GM21825 (cell line): Measurements from ENCODE around the gene GDPD5.

Experiments
- ATAC-seq: cut with Tn5 transposase; IDR thresholded peaks from one replicate; pipeline ENCODE4 v1.9.1; 2021; ENCODE audit warnings: mild to moderate bottlenecking, moderate library complexity; ENCODE audit not compliant: unreplicated experiment

Gene GDPD5

DNA sequence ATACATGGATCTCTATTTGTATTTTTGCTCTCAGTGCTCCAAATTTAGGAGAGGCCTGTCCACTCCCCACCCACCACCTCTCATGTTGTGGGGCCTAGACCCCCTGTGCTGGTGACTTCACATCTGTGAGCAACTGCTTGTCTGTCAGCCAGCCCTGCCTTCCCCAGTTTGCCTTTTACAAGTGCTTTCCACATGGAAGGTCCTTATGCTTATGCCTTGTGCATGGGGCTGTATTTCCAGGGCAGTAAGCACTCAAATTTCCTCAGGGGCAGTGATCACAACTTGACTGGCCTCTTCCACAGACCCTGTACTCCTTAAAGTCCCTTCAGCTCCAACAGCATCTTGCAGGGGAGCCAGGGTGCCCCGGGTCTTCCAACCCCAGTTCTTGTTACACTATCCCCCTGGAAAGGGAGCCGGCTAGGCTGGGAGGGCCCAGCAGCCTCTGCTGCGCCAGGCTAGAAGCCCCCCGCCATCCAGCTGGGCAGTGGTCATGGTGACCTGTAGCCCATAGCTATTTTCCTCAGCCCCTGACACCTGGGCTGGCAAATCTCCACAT, 29.9 kb downstream of the GDPD5 start:
- no peak for ATAC-seq

DNA sequence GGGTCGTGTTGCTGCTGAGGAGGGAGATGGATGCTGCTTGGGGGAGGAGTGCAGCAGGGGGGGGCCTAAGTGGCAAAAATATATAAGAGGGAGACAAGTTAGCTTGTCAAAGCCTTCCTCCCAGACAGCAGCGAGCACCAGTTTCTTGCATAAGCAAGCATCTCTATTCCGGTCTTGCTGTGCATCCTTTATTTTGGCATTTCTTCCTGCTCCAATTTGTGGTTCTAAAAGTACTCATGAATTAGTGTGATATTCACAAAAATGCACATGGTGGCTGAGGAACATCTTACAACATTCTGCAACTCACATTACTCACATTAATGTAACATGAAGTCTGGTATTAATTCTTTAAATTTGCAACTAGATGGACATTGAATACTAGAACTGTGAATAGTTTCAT, 32.1 kb downstream of the GDPD5 start:
- ATAC-seq, result no peak

- no peak for ATAC-seq
These were observed 33.4 kb downstream of the GDPD5 start for GRCh38 chr11:75492181-75492820.

GRCh38 chr11:75491465-75491864, 34.3 kb downstream of the GDPD5 start:
- no peak for ATAC-seq

- no peak for ATAC-seq
These were observed 35.2 kb downstream of the GDPD5 start for GRCh38 chr11:75490221-75491181.

DNA sequence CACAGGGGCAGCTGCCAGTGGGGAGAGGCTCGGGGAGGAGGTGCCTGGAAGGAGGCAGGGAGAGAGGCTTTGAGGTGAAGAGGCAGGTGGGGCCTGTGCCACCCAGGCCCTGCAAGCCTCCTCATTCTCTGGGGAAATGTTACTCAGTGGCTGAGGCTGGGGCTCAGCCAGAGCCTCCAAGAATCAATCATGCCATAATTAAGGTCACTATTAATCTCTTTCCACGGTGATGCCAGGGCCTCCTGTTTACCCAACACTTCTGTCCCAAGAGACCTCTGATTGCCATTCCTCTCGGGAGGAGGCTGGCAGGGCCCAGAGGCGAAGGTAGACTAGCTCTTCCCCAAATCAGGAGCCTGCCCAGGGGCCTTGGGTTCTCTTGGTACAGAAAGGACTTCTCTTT, 38.4 kb downstream of the GDPD5 start:
- no peak for ATAC-seq

- ATAC-seq, result no peak
These were observed 40.0 kb downstream of the GDPD5 start for GRCh38 chr11:75485742-75486141.

- ATAC-seq, result no peak
These were observed 42.7 kb downstream of the GDPD5 start for GRCh38 chr11:75482931-75483469.

- ATAC-seq, result no peak
These were observed 43.7 kb downstream of the GDPD5 start for GRCh38 chr11:75481922-75482606.

GRCh38 chr11:75481223-75481921, 44.4 kb downstream of the GDPD5 start:
- no peak for ATAC-seq

DNA sequence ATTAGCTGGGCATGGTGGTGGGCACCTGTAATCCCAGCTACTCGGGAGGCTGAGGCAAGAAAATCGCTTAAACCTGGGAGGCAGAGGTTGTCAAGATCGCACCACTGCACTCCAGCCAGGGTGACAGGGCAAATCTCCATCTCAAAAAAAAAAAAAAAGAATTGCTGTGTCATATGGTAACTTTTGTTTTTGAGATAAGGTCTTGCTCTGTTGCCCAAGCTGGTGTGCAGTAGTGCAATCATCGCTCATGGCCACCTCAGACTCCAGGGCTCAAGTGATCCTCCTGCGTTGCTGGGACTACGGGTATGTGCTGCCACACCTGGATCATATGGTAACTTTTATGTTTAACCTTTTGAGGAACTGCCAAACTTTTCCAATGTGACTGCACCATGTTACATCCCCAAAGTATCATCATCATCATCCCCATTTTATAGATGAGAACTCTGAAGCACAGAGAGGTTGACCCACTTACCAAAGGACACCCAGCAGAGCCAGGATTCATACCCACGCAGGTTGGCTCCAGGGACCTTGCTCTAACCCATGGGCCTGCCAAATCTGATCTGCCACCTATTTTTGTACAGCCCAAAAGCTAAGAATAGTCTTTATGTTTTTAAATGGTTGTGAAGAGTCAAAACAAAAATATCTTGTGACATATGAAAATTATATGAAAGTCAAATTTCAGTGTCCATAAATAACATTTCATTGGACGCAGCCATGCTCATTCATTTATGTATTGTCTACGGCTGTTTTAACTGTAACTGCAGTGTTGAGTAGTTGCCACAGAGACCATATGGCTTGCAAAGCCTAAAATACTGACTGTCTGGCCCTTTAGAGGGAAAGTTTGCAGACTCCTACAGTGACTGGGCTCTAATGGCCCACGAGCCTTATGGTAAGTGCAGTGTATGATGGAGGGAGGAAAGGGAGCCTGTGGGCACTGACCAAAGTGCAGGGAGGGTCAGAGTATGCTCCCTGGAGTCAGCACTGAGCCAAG, 45.3 kb downstream of the GDPD5 start:
- ATAC-seq, result no peak

DNA sequence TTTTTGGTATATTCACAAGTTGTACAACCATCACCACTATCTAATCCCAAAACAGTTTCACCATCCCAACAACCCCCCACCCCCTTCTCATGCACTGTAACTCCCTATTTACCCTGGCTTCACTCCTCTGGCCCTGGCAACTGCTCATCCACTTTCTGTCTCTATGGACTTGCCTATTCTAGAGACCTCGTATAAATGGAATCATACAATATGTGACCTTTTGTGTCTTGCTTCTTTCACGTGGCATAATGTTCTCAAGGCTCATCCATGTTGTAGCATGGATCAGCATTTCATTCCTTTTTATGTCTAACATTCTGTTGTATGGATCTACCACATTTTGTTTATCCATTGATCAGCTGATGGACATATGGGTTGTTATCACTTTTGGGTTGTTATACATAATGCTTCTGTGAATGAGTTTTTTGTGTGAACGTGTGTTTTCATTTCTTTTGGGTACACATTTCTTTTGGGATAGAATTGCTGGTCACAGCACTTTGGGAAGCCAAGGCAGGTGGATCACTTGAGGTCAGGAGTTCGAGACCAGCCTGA, 46.1 kb downstream of the GDPD5 start:
- ATAC-seq, result no peak

DNA sequence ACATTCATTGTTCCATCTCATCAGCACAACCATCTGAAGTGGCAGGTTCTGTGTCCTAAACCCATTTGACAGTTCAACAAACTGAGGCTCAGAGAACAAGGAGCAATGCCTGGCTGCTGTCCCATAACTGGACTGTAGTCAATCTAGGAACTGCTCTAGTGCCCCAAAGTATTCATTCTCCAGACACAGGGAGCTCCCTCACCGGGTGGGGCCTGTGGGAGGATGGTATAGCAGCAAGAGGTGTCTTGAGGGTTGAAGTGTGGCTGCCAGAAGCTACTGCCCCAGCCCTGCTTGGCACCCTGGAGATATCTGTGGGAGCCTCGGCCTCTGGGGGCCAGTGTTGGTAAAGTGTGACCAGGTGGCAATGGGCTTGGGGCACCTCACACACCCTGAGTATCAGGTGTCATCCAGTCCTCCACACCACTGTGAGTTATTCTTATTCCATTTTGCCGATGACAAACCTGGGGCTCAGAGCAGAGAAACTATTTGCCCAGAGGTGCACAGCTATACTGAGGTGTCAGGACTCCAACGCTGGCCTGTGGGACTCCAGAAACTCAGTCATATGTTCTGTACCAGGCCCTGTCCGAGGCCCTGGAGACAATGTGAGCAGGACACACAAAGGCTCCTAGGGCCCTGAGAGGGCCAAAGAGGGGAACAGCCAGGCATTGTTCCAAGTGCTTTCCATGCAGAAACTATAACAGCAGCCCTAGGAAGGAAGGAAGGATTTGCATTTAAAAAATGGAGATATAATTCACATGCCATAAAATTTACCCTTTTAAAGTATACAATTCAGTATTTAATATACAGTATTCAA, 46.8 kb downstream of the GDPD5 start:
- ATAC-seq, result no peak

- ATAC-seq, result no peak
These were observed 48.2 kb downstream of the GDPD5 start for GRCh38 chr11:75477614-75477935.

- no peak for ATAC-seq
These were observed 48.8 kb downstream of the GDPD5 start for GRCh38 chr11:75476739-75477613.

GRCh38 chr11:75475767-75476650, 49.7 kb downstream of the GDPD5 start:
- no peak for ATAC-seq
